Stimulated activated CD4-positive, alpha-beta T cell treated with anti-CD3 and anti-CD28 coated beads, Interleukin-12 subunit alpha, Interleukin-12 subunit beta, amount 100 ng/mL, for 4 hours (primary cell): ENCODE data around the gene PTK6.
"Not testable (repeated sequence)": the region's sequence is repeated elsewhere in the genome, so short reads cannot be mapped to it uniquely, and the experiment has no call there.

Experiments
- DNase-seq: peaks from one replicate; pipeline ENCODE4 v3.0.0-alpha.2; 2020

PTK6 gene

DNA sequence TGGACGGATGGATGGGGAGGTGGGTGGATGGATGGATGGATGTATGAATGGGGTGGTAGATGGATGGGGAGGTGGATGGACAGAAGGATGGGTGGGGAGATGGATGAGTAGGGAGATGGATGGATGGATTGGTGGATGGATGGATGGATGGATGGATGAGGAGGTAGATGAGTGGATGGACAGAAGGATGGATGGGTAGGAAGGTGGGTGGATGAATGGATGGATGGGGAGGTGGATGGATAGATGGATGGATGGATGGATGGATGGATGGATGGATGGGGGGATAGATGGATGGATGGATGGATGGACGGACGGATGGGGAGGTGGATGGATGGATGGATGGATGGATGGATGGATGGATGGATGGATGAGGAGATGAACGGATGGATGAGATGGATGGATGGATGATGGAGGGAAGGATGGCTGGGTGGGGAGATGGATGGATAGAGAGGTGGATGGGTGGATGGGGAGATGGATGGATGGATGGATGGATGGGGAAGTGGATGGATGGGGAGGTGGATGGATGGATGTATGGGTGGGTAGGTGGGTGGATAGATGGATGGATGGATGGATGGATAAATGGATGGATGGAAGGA is 45.4 kb downstream of the PTK6 start:
- DNase-seq: no peak

DNA sequence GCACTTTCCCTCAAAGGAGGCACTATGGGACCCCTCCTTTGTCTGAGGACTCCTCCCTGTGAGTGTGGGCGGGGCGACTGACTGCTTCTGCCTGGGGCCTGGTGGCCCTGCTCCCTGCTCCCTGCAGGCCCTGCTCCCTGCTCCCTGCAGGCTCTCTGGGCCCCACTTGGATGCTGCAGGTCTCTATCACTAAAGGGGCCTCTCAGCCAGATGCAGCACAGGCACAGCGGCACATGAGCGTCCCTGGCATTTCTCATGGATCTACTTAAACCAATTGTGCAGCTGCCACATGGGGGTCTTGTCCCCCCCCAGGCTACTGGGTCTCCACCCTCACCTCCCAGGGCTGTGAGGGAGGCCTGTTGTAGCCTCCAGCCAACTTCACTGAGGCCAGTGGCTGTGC is 46.1 kb downstream of the PTK6 start:
- DNase-seq: no peak

DNA sequence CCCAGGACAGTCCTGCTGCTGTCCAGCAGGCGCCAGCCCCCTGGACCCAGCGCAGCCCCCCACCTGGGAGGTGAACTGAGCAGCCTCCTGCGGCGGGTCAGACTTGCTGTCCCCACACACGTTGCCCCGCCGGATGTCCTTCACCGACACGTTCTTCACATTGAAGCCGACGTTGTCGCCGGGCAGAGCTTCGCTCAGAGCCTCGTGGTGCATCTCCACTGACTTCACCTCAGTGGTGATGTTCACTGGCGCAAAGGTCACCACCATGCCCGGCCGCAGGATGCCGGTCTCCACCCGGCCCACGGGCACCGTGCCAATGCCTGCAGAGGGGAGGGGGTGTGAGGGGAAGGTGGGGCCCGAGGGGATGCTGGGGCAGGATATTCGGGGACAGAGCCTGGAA is 46.8 kb downstream of the PTK6 start:
- DNase-seq: no peak

DNA sequence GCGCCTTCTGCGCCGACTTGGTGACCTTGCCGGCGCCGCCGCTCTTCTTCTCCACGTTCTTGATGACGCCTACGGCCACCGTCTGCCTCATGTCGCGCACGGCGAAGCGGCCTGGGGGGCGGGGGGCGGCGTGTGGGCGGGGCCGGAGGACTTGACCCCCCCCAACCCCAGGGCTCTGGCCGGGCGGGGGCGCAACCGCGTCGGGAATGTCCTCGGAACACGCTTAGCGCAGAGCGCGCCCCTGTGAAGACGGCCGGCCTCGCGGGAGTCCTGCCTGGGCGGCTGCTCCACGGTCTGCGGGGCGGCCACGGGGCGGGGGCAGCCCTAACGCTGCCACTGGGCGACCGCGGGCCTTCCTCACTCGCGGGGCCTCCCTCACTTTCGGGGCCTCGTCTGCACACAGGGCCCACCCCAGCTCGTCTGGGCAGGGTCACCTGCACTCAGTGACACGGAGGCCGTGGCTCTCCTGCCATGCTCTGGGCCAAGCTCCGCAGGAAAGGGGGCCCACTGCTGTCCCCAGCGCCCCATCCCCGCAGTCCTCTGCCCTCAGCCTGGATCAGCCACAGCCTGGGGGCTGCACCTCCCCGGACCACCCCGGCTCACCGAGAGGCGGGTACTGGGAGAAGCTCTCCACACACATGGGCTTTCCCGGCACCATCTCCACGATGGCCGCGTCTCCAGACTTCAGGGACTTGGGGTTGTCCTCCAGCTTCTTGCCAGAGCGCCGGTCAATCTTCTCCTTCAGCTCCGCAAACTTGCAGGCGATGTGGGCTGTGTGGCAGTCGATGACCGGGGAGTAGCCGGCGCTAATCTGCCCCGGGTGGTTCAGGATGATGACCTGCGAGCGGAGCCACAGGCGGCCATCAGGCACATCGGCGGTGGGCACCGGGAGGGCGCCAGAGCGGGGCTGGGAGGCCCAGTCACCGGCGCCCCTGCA is 48.6 kb downstream of the PTK6 start:
- no peak for DNase-seq

DNA sequence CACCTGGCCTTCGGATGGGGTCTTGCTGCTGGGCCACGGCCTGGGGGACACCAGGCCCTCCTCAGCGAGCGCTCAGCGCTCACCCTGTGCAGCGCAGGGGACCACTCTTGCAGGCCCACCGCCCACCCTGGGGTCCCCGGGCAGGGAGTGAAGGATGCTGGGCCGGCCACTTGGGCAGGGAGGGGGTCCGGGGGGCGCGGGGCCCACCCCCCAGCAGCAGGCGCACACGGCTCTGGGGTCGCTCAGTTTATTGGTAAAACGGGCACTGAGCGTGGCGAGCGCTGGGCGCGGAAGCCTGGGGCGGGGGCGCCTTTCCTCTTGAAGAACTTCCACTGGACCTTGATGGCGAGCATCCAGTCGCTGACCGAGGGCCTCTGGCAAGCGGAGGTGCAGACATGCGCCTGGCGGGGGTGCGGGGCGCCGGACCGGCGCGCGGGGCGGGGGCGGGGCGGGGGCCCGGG is 49.4 kb downstream of the PTK6 start:
- DNase-seq: no peak

DNA sequence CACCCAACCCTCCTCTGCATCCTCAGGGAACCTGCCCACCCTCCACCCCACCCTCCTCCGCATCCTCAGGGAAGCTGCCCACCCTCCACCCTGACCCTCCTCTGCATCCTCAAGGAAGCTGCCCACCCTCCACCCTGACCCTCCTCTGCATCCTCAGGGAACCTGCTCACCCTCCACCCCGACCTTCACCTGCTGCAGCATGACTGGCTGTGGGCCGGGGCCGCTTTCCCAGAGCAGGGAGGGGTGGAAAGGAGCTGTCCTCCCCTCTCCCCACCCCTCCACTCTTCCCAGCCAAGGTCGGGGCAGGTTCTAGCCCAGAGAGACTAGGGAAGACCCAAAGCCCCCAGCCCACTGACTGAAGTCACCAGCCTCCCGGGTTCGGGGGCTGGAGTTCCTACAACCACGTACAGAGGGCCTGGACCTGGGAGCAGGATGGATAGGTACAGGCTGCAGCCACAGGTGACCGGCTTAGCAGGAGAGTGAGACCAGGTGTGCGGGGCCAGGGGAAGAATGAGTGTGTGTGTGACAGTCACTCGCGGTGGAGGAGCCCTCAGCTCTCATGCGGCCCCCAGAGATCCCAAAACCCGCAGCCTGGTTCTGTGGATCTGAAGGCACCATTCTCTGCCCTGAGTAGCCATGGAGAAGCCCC is 49.9 kb downstream of the PTK6 start:
- DNase-seq: no peak

DNA sequence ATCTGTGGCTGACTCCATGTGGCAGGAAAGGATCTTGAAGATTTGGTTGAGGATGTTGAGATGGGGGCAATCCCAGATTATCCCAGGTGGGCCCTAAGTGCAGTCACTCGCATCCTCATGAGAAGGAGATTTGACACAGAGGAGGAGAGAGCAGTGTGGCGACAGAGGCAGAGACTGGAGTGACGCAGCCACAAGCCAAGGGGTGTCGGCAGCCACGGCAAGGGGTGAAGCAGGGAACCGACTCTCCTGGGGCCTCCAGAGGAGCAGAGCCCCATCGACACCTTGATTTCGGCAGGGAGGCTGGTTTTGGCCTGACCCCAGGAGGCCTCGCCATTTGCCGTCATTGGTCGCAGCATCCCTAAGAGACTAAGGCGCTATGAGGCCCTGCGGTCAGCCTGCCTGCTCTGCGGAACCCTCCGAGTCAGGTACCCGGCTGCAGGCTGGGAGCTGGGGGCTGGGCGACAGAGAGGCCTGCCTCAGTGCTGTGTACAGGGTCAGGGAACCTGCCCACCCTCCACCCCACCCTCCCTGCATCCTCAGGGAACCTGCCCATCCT is 50.8 kb downstream of the PTK6 start:
- DNase-seq: no peak

DNA sequence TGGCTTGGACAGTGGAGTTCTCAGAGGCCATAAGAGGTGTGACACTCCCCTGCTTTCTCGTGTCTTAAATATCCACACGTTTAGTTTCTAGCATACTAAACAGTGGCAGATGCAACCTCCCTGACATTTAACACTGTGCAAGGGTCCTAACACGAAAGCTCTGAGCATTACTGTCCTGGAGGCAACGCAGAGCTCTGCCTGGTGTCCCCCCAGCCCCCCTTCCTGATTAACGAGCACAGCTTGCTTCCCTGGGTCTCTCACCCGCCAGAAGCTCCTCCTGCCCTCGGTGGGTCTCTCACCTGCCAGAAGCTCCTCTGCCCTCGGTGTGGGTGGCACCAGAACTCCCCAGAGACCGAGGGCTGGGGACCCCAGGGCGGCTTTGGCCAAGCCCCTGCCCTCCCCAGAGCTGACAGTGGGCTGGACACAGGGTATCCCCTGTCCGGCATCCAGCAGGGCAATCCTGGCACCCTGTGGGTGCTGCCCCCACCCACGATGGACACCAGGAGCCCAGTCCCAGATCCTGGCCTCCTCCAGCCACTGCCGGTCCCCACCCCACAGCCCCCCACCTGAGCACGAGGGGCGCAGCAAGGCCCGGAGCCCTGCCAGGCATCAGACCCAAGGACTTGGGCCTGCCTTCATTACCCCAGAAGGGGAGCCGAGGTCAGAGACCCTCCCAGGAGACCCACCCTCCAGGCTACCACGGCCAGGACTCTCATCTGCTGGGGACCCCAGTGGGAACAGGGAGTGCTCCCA is 52.3 kb downstream of the PTK6 start:
- DNase-seq: no peak

DNA sequence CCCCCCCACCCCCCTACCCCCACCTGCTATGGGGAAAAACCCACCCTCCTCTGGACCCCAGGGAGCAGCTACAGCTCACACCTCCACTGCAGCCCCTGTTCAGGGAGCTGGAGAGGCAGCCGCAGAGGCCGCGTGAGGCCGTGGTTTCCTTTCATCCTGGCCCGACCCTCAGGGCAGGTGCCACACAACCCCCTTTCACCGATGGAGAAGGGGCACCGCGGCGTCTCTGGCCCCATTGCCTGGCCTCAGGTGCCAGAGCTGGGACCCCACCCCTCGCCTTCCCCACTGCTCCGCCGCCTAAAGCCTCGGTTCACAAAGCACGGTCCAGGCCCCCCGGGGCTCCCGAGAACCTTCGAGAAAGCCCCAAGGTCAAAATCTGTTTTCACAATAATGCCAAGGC is 52.9 kb downstream of the PTK6 start:
- DNase-seq: no peak

DNA sequence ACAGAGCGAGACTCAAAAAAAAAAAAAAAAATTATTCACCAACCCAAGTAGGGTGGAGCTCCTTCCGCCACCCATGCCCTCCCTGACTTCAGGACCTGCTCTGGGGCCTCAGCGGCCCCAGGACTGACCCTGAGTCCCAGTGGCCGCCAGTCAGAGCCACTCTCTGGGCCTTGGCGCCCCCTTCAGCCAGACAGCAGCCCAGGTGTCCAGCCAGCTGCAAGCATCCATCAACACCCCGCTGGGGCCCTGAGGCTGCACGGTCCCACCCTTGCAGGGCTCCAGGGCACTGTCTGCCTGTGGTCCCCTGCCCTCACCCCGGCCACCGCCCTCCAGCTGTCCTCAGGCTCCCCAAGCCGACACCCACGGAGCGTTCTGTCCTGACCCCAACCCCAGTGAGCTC is 53.3 kb downstream of the PTK6 start:
- no peak for DNase-seq

DNA sequence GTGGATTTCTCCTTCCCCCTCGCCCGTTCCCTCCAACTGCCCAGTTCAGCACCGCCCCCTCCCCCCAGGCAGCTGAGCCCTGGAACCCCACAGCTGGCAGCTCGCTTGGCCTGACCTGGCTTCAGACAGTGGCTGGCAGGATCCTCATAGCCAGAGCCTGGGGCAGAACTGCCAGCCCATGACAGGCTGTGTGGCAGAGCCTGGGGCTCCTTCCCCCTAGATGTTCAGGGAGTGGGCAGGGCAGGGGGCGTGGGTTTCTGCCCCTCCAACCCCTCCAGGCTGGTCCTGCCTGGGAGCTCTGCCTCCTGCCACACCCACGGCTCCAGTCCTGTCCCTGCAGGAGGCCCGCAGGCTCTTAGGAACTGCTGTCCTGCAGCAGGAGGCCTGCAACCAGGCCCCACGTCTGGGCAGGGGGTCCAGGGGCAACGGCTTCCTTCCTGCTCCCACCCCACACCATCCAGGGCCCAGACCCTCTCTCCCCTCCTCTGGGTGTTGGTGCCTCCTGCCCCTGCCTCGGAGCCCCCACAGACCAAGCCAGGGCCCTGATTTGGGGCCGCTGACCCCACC is 55.1 kb downstream of the PTK6 start:
- no peak for DNase-seq

DNA sequence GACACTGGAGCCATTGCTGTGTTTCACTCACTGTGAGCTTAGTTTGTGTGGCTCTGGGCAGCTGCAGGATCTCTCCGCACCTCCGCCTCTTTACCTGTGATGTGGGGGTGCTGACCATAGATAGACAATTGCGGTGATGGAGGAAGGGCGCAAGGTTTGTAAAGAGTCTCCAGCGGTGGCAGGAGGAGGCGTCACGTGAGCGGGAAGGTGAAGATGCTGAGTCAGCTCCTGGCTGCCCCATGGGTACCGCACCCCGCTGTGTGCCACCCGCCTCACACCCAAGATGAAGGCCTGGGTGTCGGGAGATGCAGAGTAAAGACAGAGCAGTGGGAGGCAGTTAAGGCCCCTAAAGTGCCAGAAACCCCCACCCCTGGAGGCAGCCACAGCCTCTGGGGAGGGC is 55.7 kb downstream of the PTK6 start:
- DNase-seq: no peak

DNA sequence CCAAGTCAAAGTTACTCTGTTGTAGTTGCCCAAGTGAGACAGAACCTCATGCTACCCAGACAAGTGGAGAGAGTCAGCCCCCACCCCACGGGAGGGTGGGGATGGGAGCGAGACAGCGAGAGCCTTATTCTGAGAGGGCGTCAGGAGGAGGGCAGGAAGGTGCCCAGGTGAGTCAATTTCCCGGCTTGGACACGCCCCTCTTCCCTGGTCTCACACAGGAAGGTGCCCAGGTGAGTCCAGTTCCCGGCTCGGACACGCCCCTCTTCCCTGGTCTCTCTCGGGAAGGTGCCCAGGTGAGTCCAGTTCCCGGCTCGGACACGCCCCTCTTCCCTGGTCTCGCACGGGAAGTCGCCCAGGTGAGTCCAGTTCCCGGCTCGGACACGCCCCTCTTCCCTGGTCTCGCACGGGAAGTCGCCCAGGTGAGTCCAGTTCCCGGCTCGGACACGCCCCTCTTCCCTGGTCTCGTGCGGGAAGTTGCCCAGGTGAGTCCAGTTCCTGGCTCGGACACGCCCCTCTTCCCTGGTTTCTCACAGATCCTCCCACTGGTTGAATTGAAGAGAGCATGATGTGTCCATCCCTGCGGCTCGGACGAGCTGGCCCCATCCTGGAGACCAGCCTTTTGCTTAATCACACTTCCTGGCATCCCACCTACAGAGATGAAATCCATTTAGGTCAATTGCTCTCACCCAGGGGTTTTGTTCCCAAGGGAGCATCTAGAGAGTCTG is 57.3 kb downstream of the PTK6 start:
- DNase-seq: not testable (repeated sequence)

DNA sequence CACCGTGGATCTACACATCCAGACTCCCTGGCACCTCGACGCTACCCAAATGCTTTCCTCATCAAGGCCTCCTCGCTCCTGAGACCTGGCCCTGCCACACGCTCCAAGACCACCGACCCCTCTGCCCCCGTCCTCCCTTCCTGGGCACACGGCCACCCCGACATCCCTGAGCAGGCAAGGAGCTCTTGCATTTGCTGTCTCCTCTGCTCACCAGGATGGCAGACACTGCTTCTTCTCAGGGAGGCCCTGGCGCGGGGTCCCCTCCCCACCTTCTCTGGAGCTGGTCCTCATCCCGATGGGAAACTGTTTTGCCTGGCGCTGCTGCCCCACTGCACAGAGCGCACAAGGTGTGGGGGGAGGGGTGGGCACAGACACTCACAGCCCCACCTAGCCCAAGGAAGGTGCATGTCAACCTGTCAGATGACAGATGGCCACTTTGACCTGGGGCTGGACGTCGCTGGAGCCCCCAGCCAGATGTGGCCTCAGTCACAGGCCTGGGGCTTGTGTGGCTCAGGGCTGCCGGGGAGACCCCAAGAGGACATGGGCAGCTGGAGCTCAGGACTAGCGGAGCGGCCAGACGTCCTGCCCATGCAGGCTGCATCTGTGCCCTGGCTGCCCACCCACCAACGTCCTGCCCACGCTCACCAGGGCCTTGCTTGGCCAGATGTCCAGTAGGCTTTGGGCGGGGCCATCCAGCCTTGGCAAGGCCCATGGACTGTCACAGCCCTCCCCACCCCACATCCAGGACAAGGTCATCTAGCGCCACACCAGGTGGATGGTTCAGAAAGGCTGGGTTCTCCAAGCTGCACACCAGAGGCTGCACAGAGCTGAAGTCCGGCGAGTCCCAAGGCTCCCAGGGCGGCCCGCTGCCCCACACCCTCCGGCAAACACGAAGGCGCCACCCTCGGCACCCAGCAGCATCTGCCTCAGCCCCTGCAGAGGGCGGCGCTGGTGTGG is 58.6 kb downstream of the PTK6 start:
- no peak for DNase-seq
